Measurements from ENCODE around the gene C2orf72.

- no peak for TF ChIP-seq POLR2AphosphoS5 (IDR thresholded peaks at IDR 0.05; ENCODE audit: insufficient read depth, low read depth, low read length)
- TF ChIP-seq POLR2A (IDR thresholded peaks at IDR 0.05; ENCODE audit: low read depth, low read length) = no peak
- no peak for TF ChIP-seq CTCF (IDR thresholded peaks at IDR 0.05; ENCODE audit: extremely low read depth in 1 of 2, insufficient read depth in 1 of 2, low read depth in 1 of 2, low read length in 2 of 2)
- no peak for TF ChIP-seq EZH2 (IDR thresholded peaks at IDR 0.05; ENCODE audit: borderline replicate concordance, low read depth, low read length, severe bottlenecking)
- no peak for TF ChIP-seq JUN (IDR thresholded peaks at IDR 0.05; ENCODE audit: borderline replicate concordance, insufficient read depth, insufficient read length, low read depth)
- no peak for TF ChIP-seq GATA2 (IDR thresholded peaks at IDR 0.05; ENCODE audit: insufficient read depth, insufficient read length, low read depth, low read length)
- no peak for TF ChIP-seq FOS (IDR thresholded peaks at IDR 0.05; ENCODE audit: borderline replicate concordance, insufficient read depth, low read length)
These were observed 27.1 kb upstream of the C2orf72 start for GRCh38 chr2:231010201-231010730.

Data from endothelial cell of umbilical vein (primary cell).